ENCODE data around the gene PDK1.

PDK1 gene

DNA sequence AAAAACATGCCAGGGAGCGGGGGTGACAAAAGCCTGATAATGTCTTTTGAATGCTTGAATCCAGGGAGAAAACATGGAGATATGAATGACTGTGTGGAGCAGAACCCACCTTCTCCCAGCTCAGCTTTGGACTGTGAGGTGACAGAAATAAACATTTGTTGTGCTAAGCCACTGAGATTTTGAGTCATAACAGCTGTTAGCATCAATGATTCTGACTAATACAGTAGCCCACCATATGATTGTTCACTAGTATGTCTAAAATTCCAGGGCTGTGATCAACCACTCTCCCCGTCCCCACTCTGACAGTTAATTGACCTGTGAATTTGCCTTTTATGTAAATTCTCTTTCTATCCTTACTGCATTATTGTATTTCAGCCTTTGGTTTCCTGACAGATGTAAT is 69.1 kb downstream of the PDK1 start:
- H3K36me3 ChIP-seq (ENCODE audit: insufficient read depth, low read length) = peaks cover 45% of the 10 kb centered on the region
- H3K4me2 ChIP-seq (ENCODE audit: insufficient read depth, low read length) = no peak overlapping the region
- no peaks in the 10 kb centered on the region for H3K79me2 ChIP-seq (ENCODE audit: insufficient read depth, low read length)
- H3K4me3 ChIP-seq (ENCODE audit: low read depth in 1 of 2, low read length in 2 of 2) = no peak overlapping the region
- peaks cover 2% of the 10 kb centered on the region for H3K9me3 ChIP-seq (ENCODE audit: insufficient read depth, low read length, severe bottlenecking)
- H4K20me1 ChIP-seq (ENCODE audit: insufficient read depth, low read length) = no peaks in the 10 kb centered on the region
- H3K4me1 ChIP-seq (ENCODE audit: insufficient read depth, low read length) = no peaks in the 10 kb centered on the region
- DNase-seq (no peak), ATAC-seq (ENCODE audit: insufficient read depth, low read depth) (no peak)
- no peak overlapping the region for H3K27ac ChIP-seq (ENCODE audit: low read length)
- TF ChIP-seq, protein P1, sequence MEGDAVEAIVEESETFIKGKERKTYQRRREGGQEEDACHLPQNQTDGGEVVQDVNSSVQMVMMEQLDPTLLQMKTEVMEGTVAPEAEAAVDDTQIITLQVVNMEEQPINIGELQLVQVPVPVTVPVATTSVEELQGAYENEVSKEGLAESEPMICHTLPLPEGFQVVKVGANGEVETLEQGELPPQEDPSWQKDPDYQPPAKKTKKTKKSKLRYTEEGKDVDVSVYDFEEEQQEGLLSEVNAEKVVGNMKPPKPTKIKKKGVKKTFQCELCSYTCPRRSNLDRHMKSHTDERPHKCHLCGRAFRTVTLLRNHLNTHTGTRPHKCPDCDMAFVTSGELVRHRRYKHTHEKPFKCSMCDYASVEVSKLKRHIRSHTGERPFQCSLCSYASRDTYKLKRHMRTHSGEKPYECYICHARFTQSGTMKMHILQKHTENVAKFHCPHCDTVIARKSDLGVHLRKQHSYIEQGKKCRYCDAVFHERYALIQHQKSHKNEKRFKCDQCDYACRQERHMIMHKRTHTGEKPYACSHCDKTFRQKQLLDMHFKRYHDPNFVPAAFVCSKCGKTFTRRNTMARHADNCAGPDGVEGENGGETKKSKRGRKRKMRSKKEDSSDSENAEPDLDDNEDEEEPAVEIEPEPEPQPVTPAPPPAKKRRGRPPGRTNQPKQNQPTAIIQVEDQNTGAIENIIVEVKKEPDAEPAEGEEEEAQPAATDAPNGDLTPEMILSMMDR (IDR thresholded peaks at IDR 0.05; ENCODE audit: borderline replicate concordance, extremely low read depth, low read length, poor library complexity, severe bottlenecking) = no peak
- TF ChIP-seq EZH2 (IDR thresholded peaks at IDR 0.05; ENCODE audit: borderline replicate concordance, low read depth, low read length, severe bottlenecking) = no peak
- H3K27me3 ChIP-seq (ENCODE audit: insufficient read depth, low read length, poor library complexity) = no peaks in the 10 kb centered on the region
- no peak overlapping the region for H3K9ac ChIP-seq (ENCODE audit: low read depth, low read length)
- H2AFZ ChIP-seq (ENCODE audit: low read depth, low read length) = no peak overlapping the region

DNA sequence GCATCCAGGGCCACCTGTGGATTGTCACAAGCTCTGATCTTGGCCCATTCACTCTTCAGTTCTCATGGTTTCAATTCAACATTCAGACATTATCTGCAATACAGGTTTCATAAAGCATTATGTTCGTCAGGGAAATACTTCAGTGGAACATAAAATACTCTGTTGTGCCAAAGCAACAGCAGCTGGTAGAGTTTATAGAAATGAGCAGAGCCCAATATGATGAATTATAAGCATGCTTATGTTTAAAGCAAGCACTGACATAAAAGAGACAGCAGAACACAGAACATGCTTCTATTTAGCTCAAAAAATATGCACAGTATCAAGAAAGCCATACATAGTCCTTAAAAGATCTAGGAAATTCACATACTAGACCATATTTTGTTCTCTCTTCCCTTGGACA is 71.3 kb downstream of the PDK1 start:
- Histone ChIP-seq H3K4me1 (ENCODE audit: insufficient read depth, low read length) (no peaks in the 10 kb centered on the region), H3K36me3 (ENCODE audit: insufficient read depth, low read length) (peaks cover 41% of the 10 kb centered on the region), H3K4me3 (ENCODE audit: low read depth in 1 of 2, low read length in 2 of 2) (no peak overlapping the region), H2AFZ (ENCODE audit: low read depth, low read length) (no peak overlapping the region), H3K27ac (ENCODE audit: low read length) (no peak overlapping the region), H3K4me2 (ENCODE audit: insufficient read depth, low read length) (no peak overlapping the region), H3K9ac (ENCODE audit: low read depth, low read length) (no peak overlapping the region), H3K79me2 (ENCODE audit: insufficient read depth, low read length) (no peaks in the 10 kb centered on the region), H3K27me3 (ENCODE audit: insufficient read depth, low read length, poor library complexity) (no peaks in the 10 kb centered on the region), H4K20me1 (ENCODE audit: insufficient read depth, low read length) (no peaks in the 10 kb centered on the region), H3K9me3 (ENCODE audit: insufficient read depth, low read length, severe bottlenecking) (no peaks in the 10 kb centered on the region)
- ATAC-seq (ENCODE audit: insufficient read depth, low read depth) = no peak
- TF ChIP-seq, protein P1 (IDR thresholded peaks at IDR 0.05; ENCODE audit: borderline replicate concordance, extremely low read depth, low read length, poor library complexity, severe bottlenecking) = no peak
- TF ChIP-seq EZH2 (IDR thresholded peaks at IDR 0.05; ENCODE audit: borderline replicate concordance, low read depth, low read length, severe bottlenecking) = no peak
- DNase-seq = no peak

DNA sequence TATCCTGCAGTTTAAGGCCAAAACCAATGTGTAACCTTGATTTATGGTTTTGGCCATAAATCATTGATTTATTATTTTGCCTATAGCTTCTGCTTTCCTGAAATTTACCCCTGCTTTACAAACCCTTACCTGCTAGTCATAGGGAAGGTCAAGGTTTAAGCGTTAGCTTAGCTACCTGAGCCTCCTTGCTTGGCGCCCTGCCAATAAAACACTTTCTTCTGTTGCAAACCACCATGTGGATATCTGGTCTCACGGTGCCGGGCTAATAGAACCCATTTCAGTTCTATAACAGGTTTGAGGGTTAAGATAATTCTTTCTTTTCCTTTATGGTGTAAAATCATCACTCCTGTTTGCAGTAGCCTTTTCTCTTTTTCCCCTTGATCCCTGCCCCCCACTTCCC is 72.2 kb downstream of the PDK1 start:
- no peak overlapping the region for H3K4me3 ChIP-seq (ENCODE audit: low read depth in 1 of 2, low read length in 2 of 2)
- H3K4me2 ChIP-seq (ENCODE audit: insufficient read depth, low read length) = no peak overlapping the region
- ATAC-seq (ENCODE audit: insufficient read depth, low read depth) (no peak), DNase-seq (no peak)
- TF ChIP-seq, protein P1 (IDR thresholded peaks at IDR 0.05; ENCODE audit: borderline replicate concordance, extremely low read depth, low read length, poor library complexity, severe bottlenecking) = no peak
- no peak for TF ChIP-seq EZH2 (IDR thresholded peaks at IDR 0.05; ENCODE audit: borderline replicate concordance, low read depth, low read length, severe bottlenecking)
- no peaks in the 10 kb centered on the region for H3K27me3 ChIP-seq (ENCODE audit: insufficient read depth, low read length, poor library complexity)
- no peaks in the 10 kb centered on the region for H4K20me1 ChIP-seq (ENCODE audit: insufficient read depth, low read length)
- no peak overlapping the region for H3K27ac ChIP-seq (ENCODE audit: low read length)
- no peaks in the 10 kb centered on the region for H3K4me1 ChIP-seq (ENCODE audit: insufficient read depth, low read length)
- no peak overlapping the region for H2AFZ ChIP-seq (ENCODE audit: low read depth, low read length)
- peaks cover 38% of the 10 kb centered on the region for H3K36me3 ChIP-seq (ENCODE audit: insufficient read depth, low read length)
- no peaks in the 10 kb centered on the region for H3K79me2 ChIP-seq (ENCODE audit: insufficient read depth, low read length)
- no peak overlapping the region for H3K9ac ChIP-seq (ENCODE audit: low read depth, low read length)
- no peaks in the 10 kb centered on the region for H3K9me3 ChIP-seq (ENCODE audit: insufficient read depth, low read length, severe bottlenecking)

DNA sequence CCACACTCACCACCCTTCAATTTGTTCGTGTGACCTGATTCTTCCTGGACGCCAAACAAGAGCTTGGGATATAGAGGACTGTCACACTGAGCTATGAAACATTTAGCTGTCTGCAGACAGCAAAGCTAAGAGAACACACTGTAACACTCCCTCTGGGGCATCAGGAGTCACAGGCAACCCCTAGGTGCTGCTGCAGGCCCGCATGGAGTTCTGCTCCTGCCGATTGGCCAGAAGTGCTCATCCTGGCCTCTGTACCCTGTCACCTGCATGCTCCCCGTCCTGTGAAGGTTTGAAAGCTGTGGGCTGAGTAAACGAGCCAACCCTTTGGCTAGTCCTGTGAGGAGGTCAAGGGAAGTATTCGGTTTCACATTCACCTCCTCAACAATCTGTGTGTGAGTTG is 73.7 kb downstream of the PDK1 start:
- H3K27ac ChIP-seq (ENCODE audit: low read length) = no peak overlapping the region
- no peak overlapping the region for H3K4me2 ChIP-seq (ENCODE audit: insufficient read depth, low read length)
- H2AFZ ChIP-seq (ENCODE audit: low read depth, low read length) = no peak overlapping the region
- no peaks in the 10 kb centered on the region for H3K79me2 ChIP-seq (ENCODE audit: insufficient read depth, low read length)
- peaks cover 25% of the 10 kb centered on the region for H3K36me3 ChIP-seq (ENCODE audit: insufficient read depth, low read length)
- H4K20me1 ChIP-seq (ENCODE audit: insufficient read depth, low read length) = no peaks in the 10 kb centered on the region
- no peaks in the 10 kb centered on the region for H3K9me3 ChIP-seq (ENCODE audit: insufficient read depth, low read length, severe bottlenecking)
- ATAC-seq (ENCODE audit: insufficient read depth, low read depth) (no peak), DNase-seq (no peak)
- no peak overlapping the region for H3K4me3 ChIP-seq (ENCODE audit: low read depth in 1 of 2, low read length in 2 of 2)
- no peaks in the 10 kb centered on the region for H3K4me1 ChIP-seq (ENCODE audit: insufficient read depth, low read length)
- H3K9ac ChIP-seq (ENCODE audit: low read depth, low read length) = no peak overlapping the region
- no peak for TF ChIP-seq EZH2 (IDR thresholded peaks at IDR 0.05; ENCODE audit: borderline replicate concordance, low read depth, low read length, severe bottlenecking)
- TF ChIP-seq, protein P1 (IDR thresholded peaks at IDR 0.05; ENCODE audit: borderline replicate concordance, extremely low read depth, low read length, poor library complexity, severe bottlenecking) = no peak
- H3K27me3 ChIP-seq (ENCODE audit: insufficient read depth, low read length, poor library complexity) = no peaks in the 10 kb centered on the region
